ENCODE measurements around the gene LCE1C. TPM values are rescaled to one million over a fixed set of nuclear protein-coding genes. Genes with fewer than 3 reads are reported as not detected.

LCE1C gene
- total RNA-seq, 1 experiment from 2014 or later = not detected

DNA sequence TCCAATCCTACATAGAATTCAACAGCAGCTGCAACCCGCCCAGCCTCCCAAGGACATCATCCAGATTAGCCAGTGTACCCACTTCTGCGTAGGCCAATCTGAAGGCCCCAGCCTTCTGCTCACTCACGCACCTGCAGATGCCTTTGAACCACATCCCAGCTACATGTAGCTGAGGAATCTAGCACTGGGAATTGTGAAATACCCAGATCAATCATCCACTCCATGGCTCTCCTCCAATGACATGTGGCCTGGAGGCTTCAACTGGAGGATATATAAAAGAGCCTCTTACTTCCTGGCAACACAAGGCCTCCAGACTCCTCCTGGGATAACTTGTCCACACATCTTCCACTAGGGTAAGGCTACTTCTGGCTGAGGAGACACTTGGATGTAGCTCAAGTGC is 36.1 kb upstream of the LCE1C start, which contains the start of gene LCE6A:
Gene LCE6A (plus strand): TSS at position 301 of the 400 bp plus-strand sequence. CDS start 665 bp downstream, outside the sequence.
- TF ChIP-seq, protein P1, sequence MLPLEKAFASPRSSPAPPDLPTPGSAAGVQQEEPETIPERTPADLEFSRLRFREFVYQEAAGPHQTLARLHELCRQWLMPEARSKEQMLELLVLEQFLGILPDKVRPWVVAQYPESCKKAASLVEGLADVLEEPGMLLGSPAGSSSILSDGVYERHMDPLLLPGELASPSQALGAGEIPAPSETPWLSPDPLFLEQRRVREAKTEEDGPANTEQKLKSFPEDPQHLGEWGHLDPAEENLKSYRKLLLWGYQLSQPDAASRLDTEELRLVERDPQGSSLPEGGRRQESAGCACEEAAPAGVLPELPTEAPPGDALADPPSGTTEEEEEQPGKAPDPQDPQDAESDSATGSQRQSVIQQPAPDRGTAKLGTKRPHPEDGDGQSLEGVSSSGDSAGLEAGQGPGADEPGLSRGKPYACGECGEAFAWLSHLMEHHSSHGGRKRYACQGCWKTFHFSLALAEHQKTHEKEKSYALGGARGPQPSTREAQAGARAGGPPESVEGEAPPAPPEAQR (CRISPR knock-in tag; IDR thresholded peaks at IDR 0.05) = no peak
- TF ChIP-seq SOX15 (CRISPR knock-in tag; IDR thresholded peaks at IDR 0.05) (no peak), JAZF1 (CRISPR knock-in tag; IDR thresholded peaks at IDR 0.05) (no peak), OVOL2 (CRISPR knock-in tag; IDR thresholded peaks at IDR 0.05; ENCODE audit: borderline replicate concordance) (no peak), KAT7 (CRISPR knock-in tag; IDR thresholded peaks at IDR 0.05; ENCODE audit: borderline replicate concordance) (no peak), ZNF232 (CRISPR knock-in tag; IDR thresholded peaks at IDR 0.05) (no peak)
- TF ChIP-seq, protein P2, sequence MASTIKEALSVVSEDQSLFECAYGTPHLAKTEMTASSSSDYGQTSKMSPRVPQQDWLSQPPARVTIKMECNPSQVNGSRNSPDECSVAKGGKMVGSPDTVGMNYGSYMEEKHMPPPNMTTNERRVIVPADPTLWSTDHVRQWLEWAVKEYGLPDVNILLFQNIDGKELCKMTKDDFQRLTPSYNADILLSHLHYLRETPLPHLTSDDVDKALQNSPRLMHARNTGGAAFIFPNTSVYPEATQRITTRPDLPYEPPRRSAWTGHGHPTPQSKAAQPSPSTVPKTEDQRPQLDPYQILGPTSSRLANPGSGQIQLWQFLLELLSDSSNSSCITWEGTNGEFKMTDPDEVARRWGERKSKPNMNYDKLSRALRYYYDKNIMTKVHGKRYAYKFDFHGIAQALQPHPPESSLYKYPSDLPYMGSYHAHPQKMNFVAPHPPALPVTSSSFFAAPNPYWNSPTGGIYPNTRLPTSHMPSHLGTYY (CRISPR knock-in tag; IDR thresholded peaks at IDR 0.05) = no peak
- TF ChIP-seq, protein P3, sequence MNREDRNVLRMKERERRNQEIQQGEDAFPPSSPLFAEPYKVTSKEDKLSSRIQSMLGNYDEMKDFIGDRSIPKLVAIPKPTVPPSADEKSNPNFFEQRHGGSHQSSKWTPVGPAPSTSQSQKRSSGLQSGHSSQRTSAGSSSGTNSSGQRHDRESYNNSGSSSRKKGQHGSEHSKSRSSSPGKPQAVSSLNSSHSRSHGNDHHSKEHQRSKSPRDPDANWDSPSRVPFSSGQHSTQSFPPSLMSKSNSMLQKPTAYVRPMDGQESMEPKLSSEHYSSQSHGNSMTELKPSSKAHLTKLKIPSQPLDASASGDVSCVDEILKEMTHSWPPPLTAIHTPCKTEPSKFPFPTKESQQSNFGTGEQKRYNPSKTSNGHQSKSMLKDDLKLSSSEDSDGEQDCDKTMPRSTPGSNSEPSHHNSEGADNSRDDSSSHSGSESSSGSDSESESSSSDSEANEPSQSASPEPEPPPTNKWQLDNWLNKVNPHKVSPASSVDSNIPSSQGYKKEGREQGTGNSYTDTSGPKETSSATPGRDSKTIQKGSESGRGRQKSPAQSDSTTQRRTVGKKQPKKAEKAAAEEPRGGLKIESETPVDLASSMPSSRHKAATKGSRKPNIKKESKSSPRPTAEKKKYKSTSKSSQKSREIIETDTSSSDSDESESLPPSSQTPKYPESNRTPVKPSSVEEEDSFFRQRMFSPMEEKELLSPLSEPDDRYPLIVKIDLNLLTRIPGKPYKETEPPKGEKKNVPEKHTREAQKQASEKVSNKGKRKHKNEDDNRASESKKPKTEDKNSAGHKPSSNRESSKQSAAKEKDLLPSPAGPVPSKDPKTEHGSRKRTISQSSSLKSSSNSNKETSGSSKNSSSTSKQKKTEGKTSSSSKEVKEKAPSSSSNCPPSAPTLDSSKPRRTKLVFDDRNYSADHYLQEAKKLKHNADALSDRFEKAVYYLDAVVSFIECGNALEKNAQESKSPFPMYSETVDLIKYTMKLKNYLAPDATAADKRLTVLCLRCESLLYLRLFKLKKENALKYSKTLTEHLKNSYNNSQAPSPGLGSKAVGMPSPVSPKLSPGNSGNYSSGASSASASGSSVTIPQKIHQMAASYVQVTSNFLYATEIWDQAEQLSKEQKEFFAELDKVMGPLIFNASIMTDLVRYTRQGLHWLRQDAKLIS (CRISPR knock-in tag; IDR thresholded peaks at IDR 0.05; ENCODE audit: borderline replicate concordance) = no peak
- TF ChIP-seq, protein P4, sequence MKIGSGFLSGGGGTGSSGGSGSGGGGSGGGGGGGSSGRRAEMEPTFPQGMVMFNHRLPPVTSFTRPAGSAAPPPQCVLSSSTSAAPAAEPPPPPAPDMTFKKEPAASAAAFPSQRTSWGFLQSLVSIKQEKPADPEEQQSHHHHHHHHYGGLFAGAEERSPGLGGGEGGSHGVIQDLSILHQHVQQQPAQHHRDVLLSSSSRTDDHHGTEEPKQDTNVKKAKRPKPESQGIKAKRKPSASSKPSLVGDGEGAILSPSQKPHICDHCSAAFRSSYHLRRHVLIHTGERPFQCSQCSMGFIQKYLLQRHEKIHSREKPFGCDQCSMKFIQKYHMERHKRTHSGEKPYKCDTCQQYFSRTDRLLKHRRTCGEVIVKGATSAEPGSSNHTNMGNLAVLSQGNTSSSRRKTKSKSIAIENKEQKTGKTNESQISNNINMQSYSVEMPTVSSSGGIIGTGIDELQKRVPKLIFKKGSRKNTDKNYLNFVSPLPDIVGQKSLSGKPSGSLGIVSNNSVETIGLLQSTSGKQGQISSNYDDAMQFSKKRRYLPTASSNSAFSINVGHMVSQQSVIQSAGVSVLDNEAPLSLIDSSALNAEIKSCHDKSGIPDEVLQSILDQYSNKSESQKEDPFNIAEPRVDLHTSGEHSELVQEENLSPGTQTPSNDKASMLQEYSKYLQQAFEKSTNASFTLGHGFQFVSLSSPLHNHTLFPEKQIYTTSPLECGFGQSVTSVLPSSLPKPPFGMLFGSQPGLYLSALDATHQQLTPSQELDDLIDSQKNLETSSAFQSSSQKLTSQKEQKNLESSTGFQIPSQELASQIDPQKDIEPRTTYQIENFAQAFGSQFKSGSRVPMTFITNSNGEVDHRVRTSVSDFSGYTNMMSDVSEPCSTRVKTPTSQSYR (CRISPR knock-in tag; IDR thresholded peaks at IDR 0.05) = no peak
- ATAC-seq = no peak
- Mint-ChIP-seq H3K27ac (no peak within 1 kb of the TSS), H3K9me3 (peaks cover 73% of the 10 kb centered on the region), H3K4me3 (no peak within 1 kb of the TSS), H3K27me3 (ENCODE audit: low read depth) (peaks cover 3% of the 10 kb centered on the region; the same call in 1 of the 2 replicates), H3K36me3 (peaks cover 54% of the 10 kb centered on the region), H3K4me1 (no peaks in the 10 kb centered on the region)
- DNase-seq (ENCODE audit: low spot score) = no peak
- ChIA-PET CTCF (interaction anchor here (1.2 kb wide), 1 partner anchor 27 kb away, joined by 4 read pairs; no protein-coding TSS in a partner anchor), POLR2A (no interaction called here)

DNA sequence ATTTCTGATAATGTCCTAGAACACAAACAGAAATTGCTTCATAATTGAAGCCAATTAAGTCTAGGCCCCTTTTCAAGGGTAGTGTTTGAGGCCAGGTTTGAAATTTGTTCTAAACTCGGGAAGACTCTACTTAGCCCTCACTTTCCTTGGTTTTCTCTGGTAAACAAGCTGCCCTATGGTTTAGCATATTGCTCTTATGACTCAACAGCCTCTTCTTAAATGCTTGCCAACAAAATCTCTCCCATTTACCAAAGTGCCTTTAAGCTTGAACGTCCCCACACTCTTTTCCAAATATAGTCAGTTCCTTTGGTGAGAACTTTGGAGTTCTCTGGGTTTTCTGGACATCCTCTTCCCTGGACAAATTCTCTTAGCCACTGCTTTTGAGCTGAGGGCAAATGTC is 30.4 kb upstream of the LCE1C start:
- TF ChIP-seq, protein P5, sequence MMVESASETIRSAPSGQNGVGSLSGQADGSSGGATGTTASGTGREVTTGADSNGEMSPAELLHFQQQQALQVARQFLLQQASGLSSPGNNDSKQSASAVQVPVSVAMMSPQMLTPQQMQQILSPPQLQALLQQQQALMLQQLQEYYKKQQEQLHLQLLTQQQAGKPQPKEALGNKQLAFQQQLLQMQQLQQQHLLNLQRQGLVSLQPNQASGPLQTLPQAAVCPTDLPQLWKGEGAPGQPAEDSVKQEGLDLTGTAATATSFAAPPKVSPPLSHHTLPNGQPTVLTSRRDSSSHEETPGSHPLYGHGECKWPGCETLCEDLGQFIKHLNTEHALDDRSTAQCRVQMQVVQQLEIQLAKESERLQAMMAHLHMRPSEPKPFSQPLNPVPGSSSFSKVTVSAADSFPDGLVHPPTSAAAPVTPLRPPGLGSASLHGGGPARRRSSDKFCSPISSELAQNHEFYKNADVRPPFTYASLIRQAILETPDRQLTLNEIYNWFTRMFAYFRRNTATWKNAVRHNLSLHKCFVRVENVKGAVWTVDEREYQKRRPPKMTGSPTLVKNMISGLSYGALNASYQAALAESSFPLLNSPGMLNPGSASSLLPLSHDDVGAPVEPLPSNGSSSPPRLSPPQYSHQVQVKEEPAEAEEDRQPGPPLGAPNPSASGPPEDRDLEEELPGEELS (CRISPR knock-in tag; IDR thresholded peaks at IDR 0.05) = no peak
- no peak for TF ChIP-seq NFE2L1 (CRISPR knock-in tag; IDR thresholded peaks at IDR 0.05)
- TF ChIP-seq, protein P6, sequence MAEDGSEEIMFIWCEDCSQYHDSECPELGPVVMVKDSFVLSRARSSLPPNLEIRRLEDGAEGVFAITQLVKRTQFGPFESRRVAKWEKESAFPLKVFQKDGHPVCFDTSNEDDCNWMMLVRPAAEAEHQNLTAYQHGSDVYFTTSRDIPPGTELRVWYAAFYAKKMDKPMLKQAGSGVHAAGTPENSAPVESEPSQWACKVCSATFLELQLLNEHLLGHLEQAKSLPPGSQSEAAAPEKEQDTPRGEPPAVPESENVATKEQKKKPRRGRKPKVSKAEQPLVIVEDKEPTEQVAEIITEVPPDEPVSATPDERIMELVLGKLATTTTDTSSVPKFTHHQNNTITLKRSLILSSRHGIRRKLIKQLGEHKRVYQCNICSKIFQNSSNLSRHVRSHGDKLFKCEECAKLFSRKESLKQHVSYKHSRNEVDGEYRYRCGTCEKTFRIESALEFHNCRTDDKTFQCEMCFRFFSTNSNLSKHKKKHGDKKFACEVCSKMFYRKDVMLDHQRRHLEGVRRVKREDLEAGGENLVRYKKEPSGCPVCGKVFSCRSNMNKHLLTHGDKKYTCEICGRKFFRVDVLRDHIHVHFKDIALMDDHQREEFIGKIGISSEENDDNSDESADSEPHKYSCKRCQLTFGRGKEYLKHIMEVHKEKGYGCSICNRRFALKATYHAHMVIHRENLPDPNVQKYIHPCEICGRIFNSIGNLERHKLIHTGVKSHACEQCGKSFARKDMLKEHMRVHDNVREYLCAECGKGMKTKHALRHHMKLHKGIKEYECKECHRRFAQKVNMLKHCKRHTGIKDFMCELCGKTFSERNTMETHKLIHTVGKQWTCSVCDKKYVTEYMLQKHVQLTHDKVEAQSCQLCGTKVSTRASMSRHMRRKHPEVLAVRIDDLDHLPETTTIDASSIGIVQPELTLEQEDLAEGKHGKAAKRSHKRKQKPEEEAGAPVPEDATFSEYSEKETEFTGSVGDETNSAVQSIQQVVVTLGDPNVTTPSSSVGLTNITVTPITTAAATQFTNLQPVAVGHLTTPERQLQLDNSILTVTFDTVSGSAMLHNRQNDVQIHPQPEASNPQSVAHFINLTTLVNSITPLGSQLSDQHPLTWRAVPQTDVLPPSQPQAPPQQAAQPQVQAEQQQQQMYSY (CRISPR knock-in tag; IDR thresholded peaks at IDR 0.05) = no peak
- TF ChIP-seq PRRX2 (CRISPR knock-in tag; IDR thresholded peaks at IDR 0.05) = no peak
- TF ChIP-seq RORB (CRISPR knock-in tag; IDR thresholded peaks at IDR 0.05) = no peak
- TF ChIP-seq, protein P7, sequence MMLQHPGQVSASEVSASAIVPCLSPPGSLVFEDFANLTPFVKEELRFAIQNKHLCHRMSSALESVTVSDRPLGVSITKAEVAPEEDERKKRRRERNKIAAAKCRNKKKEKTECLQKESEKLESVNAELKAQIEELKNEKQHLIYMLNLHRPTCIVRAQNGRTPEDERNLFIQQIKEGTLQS (CRISPR knock-in tag; conservative IDR thresholded peaks at IDR 0.05) = no peak
- no peak for TF ChIP-seq ZNF317 (CRISPR knock-in tag; IDR thresholded peaks at IDR 0.05; ENCODE audit: borderline replicate concordance, low read depth)
- TF ChIP-seq, protein P8, sequence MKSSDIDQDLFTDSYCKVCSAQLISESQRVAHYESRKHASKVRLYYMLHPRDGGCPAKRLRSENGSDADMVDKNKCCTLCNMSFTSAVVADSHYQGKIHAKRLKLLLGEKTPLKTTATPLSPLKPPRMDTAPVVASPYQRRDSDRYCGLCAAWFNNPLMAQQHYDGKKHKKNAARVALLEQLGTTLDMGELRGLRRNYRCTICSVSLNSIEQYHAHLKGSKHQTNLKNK (CRISPR knock-in tag; IDR thresholded peaks at IDR 0.05) = no peak
- ATAC-seq (no peak), DNase-seq (ENCODE audit: low spot score) (no peak)
- ChIA-PET POLR2A (no interaction called here), CTCF (no interaction called here)
- Mint-ChIP-seq H3K36me3 (peaks cover 57% of the 10 kb centered on the region), H3K4me3 (no peak overlapping the region), H3K27ac (no peak overlapping the region), H3K9me3 (peaks cover 64% of the 10 kb centered on the region), H3K4me1 (no peaks in the 10 kb centered on the region), H3K27me3 (ENCODE audit: low read depth) (peaks cover 4% of the 10 kb centered on the region; the same call in 1 of the 2 replicates)
